ENCODE measurements around the gene LRP1.

Gene LRP1

DNA sequence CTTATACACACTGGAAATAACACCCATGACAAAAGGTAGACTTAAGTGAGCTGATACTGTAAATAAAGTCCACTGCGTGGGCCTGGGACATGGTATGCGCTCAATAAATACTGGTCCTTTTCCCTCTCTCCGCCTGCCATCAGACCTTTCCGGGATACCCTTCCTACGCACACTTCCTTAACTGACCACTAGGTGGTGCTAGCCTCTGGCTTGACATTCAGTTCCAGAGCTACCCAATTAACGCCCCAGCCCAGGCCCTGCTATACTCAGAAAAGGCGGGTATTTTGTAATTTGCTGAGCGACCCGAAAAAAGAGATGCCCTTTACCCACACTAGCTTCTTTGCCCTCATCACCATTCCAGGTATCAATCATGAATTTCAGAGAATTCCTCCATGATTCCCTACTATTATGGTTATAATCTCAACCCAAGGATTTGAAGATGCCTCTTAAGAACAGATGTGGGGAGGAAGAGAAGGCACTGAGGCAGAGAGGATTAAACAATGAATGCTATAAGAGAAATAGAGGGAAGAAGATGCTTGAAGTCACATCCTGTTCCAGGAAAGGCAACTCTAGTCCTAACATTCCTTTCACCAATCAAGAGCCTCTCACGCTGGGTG, 3.9 kb upstream of the LRP1 start:
- TF ChIP-seq, protein P1, sequence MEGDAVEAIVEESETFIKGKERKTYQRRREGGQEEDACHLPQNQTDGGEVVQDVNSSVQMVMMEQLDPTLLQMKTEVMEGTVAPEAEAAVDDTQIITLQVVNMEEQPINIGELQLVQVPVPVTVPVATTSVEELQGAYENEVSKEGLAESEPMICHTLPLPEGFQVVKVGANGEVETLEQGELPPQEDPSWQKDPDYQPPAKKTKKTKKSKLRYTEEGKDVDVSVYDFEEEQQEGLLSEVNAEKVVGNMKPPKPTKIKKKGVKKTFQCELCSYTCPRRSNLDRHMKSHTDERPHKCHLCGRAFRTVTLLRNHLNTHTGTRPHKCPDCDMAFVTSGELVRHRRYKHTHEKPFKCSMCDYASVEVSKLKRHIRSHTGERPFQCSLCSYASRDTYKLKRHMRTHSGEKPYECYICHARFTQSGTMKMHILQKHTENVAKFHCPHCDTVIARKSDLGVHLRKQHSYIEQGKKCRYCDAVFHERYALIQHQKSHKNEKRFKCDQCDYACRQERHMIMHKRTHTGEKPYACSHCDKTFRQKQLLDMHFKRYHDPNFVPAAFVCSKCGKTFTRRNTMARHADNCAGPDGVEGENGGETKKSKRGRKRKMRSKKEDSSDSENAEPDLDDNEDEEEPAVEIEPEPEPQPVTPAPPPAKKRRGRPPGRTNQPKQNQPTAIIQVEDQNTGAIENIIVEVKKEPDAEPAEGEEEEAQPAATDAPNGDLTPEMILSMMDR (IDR thresholded peaks at IDR 0.05; ENCODE audit: extremely low read depth, insufficient read depth, missing control alignments), result peak; percentile 93
- in situ Hi-C loops (cut with MboI; ENCODE audit: low pct_unique_long_range_greater_than_20kb, low sequenced_read_pairs, unreplicated experiment), result loop anchor here (5.0 kb wide), 1 partner anchor 58 kb away; no protein-coding TSS in a partner anchor
- peak; percentile 80 for DNase-seq (ENCODE audit: low spot score)

DNA sequence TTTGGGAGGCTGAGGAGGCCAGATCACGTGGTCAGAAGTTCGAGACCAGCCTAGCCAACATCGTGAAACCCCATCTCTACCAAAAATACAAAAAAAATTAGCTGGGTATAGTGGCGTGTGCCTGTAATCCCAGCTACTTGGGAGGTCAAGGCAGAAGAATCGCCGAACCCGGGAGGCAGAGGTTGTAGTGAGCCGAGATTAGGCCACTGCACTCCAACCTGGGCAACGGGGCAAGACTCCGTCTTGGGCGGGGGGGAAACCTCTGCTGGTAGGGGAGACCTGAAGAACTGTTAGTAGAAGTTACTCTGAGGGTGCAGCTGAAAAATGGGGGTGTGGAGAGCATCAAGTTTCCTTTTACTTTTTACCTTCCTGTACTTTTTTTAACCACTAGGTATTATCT, 2.2 kb upstream of the LRP1 start:
- in situ Hi-C loops (cut with MboI; ENCODE audit: low pct_unique_long_range_greater_than_20kb, low sequenced_read_pairs, unreplicated experiment), result no loop called here

DNA sequence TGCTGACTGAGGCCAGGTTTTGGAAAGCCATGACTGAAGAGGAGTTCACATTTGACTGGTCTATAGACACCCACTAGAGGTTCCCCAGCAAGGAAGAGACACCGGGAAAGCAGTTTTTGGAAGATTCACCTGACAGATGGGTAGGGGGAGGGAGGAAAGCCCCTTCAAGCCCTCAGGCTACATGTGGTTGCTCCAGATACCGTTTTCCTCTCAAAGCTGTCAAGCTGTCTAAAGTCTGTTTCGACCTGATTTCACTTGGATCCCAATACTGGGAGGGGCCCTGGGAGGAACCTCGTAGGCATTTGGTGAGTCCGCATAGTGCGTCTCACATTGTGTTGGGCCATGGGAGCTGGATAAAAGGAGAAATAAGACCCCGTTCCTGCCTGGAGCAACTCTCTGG, 1.7 kb upstream of the LRP1 start:
- TF ChIP-seq, protein P1 (IDR thresholded peaks at IDR 0.05; ENCODE audit: extremely low read depth, insufficient read depth, missing control alignments), result no peak
- in situ Hi-C loops (cut with MboI; ENCODE audit: low pct_unique_long_range_greater_than_20kb, low sequenced_read_pairs, unreplicated experiment), result no loop called here
- no peak for DNase-seq (ENCODE audit: low spot score)

More for the DNA sequence above, 2.2 kb upstream of the LRP1 start:
- no peak for DNase-seq (ENCODE audit: low spot score)
- TF ChIP-seq, protein P1 (IDR thresholded peaks at IDR 0.05; ENCODE audit: extremely low read depth, insufficient read depth, missing control alignments), result no peak

DNA sequence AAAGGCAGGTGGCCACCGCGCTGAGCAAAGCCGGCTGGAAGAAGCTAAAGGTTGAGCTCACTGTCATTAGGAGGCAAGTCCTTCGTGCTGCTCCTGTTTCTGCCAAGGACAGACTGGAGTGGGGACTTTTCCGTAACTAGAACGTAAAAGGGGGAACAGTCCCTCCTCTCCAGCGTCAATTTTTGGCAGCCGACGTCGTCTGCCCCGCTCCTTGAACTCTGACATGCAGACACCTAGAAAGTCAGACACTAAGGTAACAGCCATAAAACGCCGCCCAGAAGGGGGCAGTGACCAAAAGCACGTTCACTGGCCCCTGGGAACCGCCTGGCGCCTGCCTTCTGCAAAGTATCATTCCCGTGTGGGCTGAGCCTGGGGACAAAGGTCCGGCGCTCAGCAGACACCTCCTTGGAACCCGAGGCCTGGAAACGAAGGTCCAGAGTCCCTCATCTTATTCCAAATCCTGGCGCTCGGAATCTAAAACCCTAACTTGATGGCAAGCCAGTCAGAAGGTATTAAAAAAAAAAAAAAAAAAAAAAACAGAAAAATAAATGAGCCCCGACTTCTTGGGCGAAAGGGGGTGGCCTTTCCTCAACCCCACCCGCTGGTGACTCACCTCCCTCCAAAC, 1.1 kb upstream of the LRP1 start:
- in situ Hi-C loops (cut with MboI; ENCODE audit: low pct_unique_long_range_greater_than_20kb, low sequenced_read_pairs, unreplicated experiment), result no loop called here
- no peak for DNase-seq (ENCODE audit: low spot score)
- TF ChIP-seq, protein P1 (IDR thresholded peaks at IDR 0.05; ENCODE audit: extremely low read depth, insufficient read depth, missing control alignments), result peak; percentile 38

DNA sequence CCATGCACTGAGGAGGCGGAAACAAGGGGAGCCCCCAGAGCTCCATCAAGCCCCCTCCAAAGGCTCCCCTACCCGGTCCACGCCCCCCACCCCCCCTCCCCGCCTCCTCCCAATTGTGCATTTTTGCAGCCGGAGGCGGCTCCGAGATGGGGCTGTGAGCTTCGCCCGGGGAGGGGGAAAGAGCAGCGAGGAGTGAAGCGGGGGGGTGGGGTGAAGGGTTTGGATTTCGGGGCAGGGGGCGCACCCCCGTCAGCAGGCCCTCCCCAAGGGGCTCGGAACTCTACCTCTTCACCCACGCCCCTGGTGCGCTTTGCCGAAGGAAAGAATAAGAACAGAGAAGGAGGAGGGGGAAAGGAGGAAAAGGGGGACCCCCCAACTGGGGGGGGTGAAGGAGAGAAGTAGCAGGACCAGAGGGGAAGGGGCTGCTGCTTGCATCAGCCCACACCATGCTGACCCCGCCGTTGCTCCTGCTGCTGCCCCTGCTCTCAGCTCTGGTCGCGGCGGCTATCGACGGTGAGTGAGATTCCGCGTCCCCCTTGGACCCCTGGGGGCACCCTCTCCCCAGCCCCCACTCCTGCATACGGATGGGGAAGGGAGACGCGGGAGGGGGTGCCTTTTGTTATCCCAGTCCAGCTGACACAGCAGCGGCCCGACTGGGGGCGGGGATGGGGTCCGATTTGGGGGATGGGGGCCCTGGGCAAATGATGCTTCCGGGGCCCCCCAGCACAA, 400 bp downstream of the LRP1 start:
- TF ChIP-seq, protein P1 (IDR thresholded peaks at IDR 0.05; ENCODE audit: extremely low read depth, insufficient read depth, missing control alignments), result no peak
- no peak for DNase-seq (ENCODE audit: low spot score)
- in situ Hi-C loops (cut with MboI; ENCODE audit: low pct_unique_long_range_greater_than_20kb, low sequenced_read_pairs, unreplicated experiment), result no loop called here

DNA sequence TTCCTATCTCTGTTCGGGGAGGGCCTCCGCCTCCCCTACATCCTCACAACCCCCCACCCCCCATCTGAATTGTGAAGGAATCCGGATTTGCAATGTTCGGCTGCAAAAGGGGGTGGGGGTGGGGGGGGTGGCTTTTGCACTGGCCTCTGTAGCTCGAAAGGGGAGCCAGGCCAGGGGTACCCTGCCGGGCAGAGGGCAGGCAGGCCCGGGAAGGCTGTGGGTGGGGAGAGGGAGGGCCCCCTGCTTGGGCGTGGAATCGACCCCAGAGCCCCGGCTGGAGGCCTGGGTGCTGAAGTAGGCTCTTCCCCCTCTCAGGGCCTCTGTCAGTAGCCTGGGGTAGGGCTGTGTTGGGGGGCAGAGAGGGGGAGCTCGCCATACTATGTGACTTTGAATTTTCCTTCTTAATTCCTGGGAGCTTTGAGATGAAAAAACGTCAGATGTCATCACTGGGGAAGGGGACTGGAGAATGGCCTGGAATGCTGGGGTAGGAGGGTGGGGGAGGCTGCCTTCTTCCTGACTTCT, 1.1 kb downstream of the LRP1 start:
- TF ChIP-seq, protein P1 (IDR thresholded peaks at IDR 0.05; ENCODE audit: extremely low read depth, insufficient read depth, missing control alignments), result no peak
- no peak for DNase-seq (ENCODE audit: low spot score)
- in situ Hi-C loops (cut with MboI; ENCODE audit: low pct_unique_long_range_greater_than_20kb, low sequenced_read_pairs, unreplicated experiment), result no loop called here

Measured in GM13977 (cell line).